ENCODE measurements around the gene FAM131A.

DNA sequence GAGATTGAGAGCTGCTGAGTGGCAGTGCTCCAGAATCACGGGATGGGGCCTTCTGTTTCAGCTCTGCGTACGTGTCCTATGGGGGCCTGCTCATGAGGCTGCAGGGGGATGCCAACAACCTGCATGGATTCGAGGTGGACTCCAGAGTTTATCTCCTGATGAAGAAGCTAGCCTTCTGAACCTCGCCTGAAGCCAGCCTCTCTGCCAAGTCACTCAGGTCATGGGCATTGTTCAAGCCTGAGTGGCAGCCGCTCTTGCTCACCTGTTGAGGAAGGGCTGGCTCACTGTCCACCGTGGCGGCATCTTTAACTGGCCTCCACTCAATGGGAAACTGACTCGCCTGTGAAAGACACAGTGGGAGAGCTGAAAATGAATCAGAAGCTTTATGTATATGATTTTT is 30.7 kb downstream of the FAM131A start:
- TF ChIP-seq MAFK (IDR thresholded peaks at IDR 0.05; ENCODE audit: low read depth, low read length) (no peak), CEBPB (IDR thresholded peaks at IDR 0.05; ENCODE audit: low read depth, low read length) (no peak), POLR2A (IDR thresholded peaks at IDR 0.05; ENCODE audit: low read depth, low read length) (no peak), FOS (IDR thresholded peaks at IDR 0.05; ENCODE audit: low read depth, low read length) (no peak), RCOR1 (IDR thresholded peaks at IDR 0.05; ENCODE audit: insufficient replicate concordance, low read length) (no peak), RFX5 (IDR thresholded peaks at IDR 0.05; ENCODE audit: low read depth, low read length) (no peak)
- TF ChIP-seq, protein P1, sequence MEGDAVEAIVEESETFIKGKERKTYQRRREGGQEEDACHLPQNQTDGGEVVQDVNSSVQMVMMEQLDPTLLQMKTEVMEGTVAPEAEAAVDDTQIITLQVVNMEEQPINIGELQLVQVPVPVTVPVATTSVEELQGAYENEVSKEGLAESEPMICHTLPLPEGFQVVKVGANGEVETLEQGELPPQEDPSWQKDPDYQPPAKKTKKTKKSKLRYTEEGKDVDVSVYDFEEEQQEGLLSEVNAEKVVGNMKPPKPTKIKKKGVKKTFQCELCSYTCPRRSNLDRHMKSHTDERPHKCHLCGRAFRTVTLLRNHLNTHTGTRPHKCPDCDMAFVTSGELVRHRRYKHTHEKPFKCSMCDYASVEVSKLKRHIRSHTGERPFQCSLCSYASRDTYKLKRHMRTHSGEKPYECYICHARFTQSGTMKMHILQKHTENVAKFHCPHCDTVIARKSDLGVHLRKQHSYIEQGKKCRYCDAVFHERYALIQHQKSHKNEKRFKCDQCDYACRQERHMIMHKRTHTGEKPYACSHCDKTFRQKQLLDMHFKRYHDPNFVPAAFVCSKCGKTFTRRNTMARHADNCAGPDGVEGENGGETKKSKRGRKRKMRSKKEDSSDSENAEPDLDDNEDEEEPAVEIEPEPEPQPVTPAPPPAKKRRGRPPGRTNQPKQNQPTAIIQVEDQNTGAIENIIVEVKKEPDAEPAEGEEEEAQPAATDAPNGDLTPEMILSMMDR (conservative IDR thresholded peaks at IDR 0.05; ENCODE audit: low read depth, low read length): no peak
- TF ChIP-seq, protein P2, sequence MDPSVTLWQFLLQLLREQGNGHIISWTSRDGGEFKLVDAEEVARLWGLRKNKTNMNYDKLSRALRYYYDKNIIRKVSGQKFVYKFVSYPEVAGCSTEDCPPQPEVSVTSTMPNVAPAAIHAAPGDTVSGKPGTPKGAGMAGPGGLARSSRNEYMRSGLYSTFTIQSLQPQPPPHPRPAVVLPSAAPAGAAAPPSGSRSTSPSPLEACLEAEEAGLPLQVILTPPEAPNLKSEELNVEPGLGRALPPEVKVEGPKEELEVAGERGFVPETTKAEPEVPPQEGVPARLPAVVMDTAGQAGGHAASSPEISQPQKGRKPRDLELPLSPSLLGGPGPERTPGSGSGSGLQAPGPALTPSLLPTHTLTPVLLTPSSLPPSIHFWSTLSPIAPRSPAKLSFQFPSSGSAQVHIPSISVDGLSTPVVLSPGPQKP (IDR thresholded peaks at IDR 0.05; ENCODE audit: borderline replicate concordance, low read depth, low read length): no peak

Data from IMR-90 (cell line).